ENCODE measurements around the gene PRUNE2.

- TF ChIP-seq CTCF (IDR thresholded peaks at IDR 0.05) (no peak), POLR2A (IDR thresholded peaks at IDR 0.05) (no peak)
These were observed 301.9 kb downstream of the PRUNE2 start for GRCh38 chr9:76603931-76604570.
